ENCODE results near the gene ERCC3. TPM values are rescaled to one million over a fixed set of nuclear protein-coding genes. Genes with fewer than 3 reads are reported as not detected.
"Not testable (repeated sequence)": the region's sequence is repeated elsewhere in the genome, so short reads cannot be mapped to it uniquely, and the experiment has no call there.

Gene ERCC3
- total and polyA plus RNA-seq, 5 donors from 2014 or later = 21.3 to 50.2 (median 25.4) TPM

DNA sequence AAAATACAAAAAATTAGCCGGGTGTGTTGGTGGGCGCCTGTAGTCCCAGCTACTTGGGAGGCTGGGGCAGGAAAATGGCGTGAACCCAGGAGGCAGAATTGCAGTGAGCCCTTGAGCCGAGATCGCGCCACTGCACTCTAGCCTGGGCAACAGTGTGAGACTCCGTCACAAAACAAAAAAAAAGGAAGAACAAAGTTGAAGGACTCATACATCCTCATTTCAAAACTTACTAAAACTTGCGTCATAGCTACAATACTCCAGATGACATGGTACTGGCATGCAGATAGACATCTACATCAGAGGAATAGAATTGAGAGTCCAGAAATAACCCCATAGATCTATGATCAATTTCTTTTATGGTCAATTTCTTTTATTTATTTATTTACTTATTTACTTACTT, 60.2 kb downstream of the ERCC3 start:
- Mint-ChIP-seq H3K9me3 (peaks cover 0 to 17% (median 5%) of the 10 kb centered on the region in 7 donors), H3K4me3 (no peak overlapping the region), H3K27me3 (no peaks in the 10 kb centered on the region), H3K27ac (no peak overlapping the region), H3K4me1 (no peaks in the 10 kb centered on the region), H3K36me3 (peaks cover 4% of the 10 kb centered on the region)
- H3K4me3 ChIP-seq (ENCODE audit: low read depth, low read length) = no peak overlapping the region
- DNase-seq = no peak
- H3K27me3 ChIP-seq (ENCODE audit: control insufficient read depth, insufficient read depth, low read length) = no peaks in the 10 kb centered on the region
- ATAC-seq (ENCODE audit: low read depth in 2 of 2) = no peak
- no peak overlapping the region for H3K27ac ChIP-seq (ENCODE audit: insufficient read depth, low read length, poor library complexity, severe bottlenecking)
- no peaks in the 10 kb centered on the region for H3K36me3 ChIP-seq (ENCODE audit: control insufficient read depth, insufficient read depth, low read length)
- H3K9me3 ChIP-seq (ENCODE audit: control insufficient read depth in 2 of 2, low read length in 2 of 2) = no peaks in the 10 kb centered on the region
- H3K4me1 ChIP-seq (ENCODE audit: control insufficient read depth, insufficient read depth, low read length, poor library complexity, severe bottlenecking) = no peaks in the 10 kb centered on the region

DNA sequence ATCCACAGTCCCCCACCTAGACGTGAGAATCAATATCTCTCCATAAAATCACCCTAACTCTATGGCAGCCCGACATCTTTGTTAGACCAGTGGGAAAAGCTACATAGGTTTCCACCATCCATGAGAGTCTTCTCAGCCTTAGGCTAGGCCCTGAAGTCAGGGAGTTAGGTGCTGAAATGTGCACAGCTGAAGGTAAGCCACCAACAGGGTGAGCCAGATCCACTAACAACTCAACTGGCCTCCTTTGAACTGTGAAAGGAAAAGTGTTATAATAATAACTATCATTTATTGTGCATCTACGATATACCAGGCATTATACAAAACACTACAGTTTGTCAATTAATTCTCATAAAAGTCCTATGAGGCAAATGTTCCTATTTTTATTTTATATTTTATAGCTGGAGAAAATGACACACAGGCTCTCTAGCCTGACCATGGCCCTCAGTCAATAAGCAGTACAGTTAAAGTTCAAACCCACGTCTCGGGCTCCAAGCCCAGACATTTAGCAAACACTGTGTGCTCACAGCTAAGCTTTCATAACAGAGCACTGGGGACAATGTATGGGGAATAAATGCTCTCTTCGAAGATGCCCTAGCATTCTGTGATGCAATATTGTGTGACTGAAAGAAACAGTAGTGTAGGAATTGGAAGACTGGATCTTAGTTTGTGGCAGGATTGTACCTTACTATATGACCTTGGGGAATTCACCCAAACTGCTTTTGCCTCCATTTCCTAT, 62.6 kb downstream of the ERCC3 start:
- peaks cover 0 to 21% (median 4%) of the 10 kb centered on the region in 7 donors for H3K9me3 Mint-ChIP-seq

GRCh38 chr2:127229555-127229954, 64.4 kb downstream of the ERCC3 start:
- H3K4me1 Mint-ChIP-seq = no peaks in the 10 kb centered on the region
- Histone ChIP-seq H3K4me3 (ENCODE audit: low read depth, low read length) (no peak overlapping the region), H3K27me3 (ENCODE audit: control insufficient read depth, insufficient read depth, low read length) (peaks cover 5% of the 10 kb centered on the region), H3K27ac (ENCODE audit: insufficient read depth, low read length, poor library complexity, severe bottlenecking) (no peak overlapping the region), H3K4me1 (ENCODE audit: control insufficient read depth, insufficient read depth, low read length, poor library complexity, severe bottlenecking) (no peaks in the 10 kb centered on the region), H3K9me3 (ENCODE audit: control insufficient read depth in 2 of 2, low read length in 2 of 2) (no peaks in the 10 kb centered on the region), H3K36me3 (ENCODE audit: control insufficient read depth, insufficient read depth, low read length) (no peaks in the 10 kb centered on the region)
- peaks cover 0 to 21% (median 4%) of the 10 kb centered on the region in 7 donors for H3K9me3 Mint-ChIP-seq
- peaks cover 20% of the 10 kb centered on the region for H3K27me3 Mint-ChIP-seq
- no peak overlapping the region for H3K27ac Mint-ChIP-seq
- DNase-seq (no peak), ATAC-seq (ENCODE audit: low read depth in 2 of 2) (no peak)
- H3K4me3 Mint-ChIP-seq = no peak overlapping the region
- peaks cover 4% of the 10 kb centered on the region for H3K36me3 Mint-ChIP-seq

More for the DNA sequence above, 62.6 kb downstream of the ERCC3 start:
- Histone ChIP-seq H3K4me3 (ENCODE audit: low read depth, low read length) (no peak overlapping the region), H3K4me1 (ENCODE audit: control insufficient read depth, insufficient read depth, low read length, poor library complexity, severe bottlenecking) (no peaks in the 10 kb centered on the region), H3K27me3 (ENCODE audit: control insufficient read depth, insufficient read depth, low read length) (peaks cover 4% of the 10 kb centered on the region), H3K27ac (ENCODE audit: insufficient read depth, low read length, poor library complexity, severe bottlenecking) (no peak overlapping the region), H3K9me3 (ENCODE audit: control insufficient read depth in 2 of 2, low read length in 2 of 2) (no peaks in the 10 kb centered on the region), H3K36me3 (ENCODE audit: control insufficient read depth, insufficient read depth, low read length) (no peaks in the 10 kb centered on the region)
- Mint-ChIP-seq H3K4me1 (no peaks in the 10 kb centered on the region), H3K4me3 (no peak overlapping the region), H3K27ac (no peak overlapping the region), H3K36me3 (peaks cover 4% of the 10 kb centered on the region), H3K27me3 (peaks cover 5% of the 10 kb centered on the region)
- DNase-seq (no peak), ATAC-seq (ENCODE audit: low read depth in 2 of 2) (no peak)

DNA sequence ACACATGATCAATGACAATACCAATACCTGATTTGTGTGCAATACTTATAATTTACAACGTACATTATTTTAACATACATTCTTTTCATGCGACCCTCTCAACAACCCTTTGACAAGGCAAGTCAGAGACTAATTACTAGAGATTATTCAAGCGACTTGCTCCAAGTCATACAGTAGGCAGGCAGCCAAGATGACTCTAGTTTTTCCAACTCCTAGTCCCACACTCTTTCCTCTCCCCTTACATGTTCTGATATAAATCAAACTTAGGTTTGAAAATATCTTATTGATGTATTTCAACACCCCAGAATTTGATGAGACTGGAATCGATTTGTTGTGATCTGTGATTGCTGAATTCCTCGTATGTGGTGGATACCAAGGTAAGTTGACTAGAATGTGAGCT, 65.8 kb downstream of the ERCC3 start:
- H3K36me3 Mint-ChIP-seq = peaks cover 4% of the 10 kb centered on the region

GRCh38 chr2:127227264-127227660, 66.7 kb downstream of the ERCC3 start:
- ATAC-seq (ENCODE audit: low read depth in 2 of 2); H3K36me3 ChIP-seq (ENCODE audit: control insufficient read depth, insufficient read depth, low read length); DNase-seq; H3K4me3 ChIP-seq (ENCODE audit: low read depth, low read length); H3K27ac Mint-ChIP-seq; H3K9me3 ChIP-seq (ENCODE audit: control insufficient read depth in 2 of 2, low read length in 2 of 2); H3K4me1 Mint-ChIP-seq; H3K27ac ChIP-seq (ENCODE audit: insufficient read depth, low read length, poor library complexity, severe bottlenecking); H3K4me1 ChIP-seq (ENCODE audit: control insufficient read depth, insufficient read depth, low read length, poor library complexity, severe bottlenecking); H3K36me3 Mint-ChIP-seq; H3K4me3 Mint-ChIP-seq: not testable (repeated sequence)
- peaks cover 37% of the 10 kb centered on the region for H3K27me3 Mint-ChIP-seq
- peaks cover 0 to 21% (median 4%) of the 10 kb centered on the region in 7 donors for H3K9me3 Mint-ChIP-seq
- H3K27me3 ChIP-seq (ENCODE audit: control insufficient read depth, insufficient read depth, low read length) = peaks cover 12% of the 10 kb centered on the region

More for the DNA sequence above, 65.8 kb downstream of the ERCC3 start:
- H3K9me3 ChIP-seq (ENCODE audit: control insufficient read depth in 2 of 2, low read length in 2 of 2) = no peaks in the 10 kb centered on the region
- DNase-seq = no peak
- Mint-ChIP-seq H3K27me3 (peaks cover 33% of the 10 kb centered on the region), H3K4me1 (no peaks in the 10 kb centered on the region), H3K4me3 (no peak overlapping the region), H3K9me3 (peaks cover 0 to 21% (median 4%) of the 10 kb centered on the region in 7 donors), H3K27ac (no peak overlapping the region)
- H3K27me3 ChIP-seq (ENCODE audit: control insufficient read depth, insufficient read depth, low read length) = peaks cover 11% of the 10 kb centered on the region
- H3K36me3 ChIP-seq (ENCODE audit: control insufficient read depth, insufficient read depth, low read length) = no peaks in the 10 kb centered on the region
- no peak overlapping the region for H3K27ac ChIP-seq (ENCODE audit: insufficient read depth, low read length, poor library complexity, severe bottlenecking)
- no peak overlapping the region for H3K4me3 ChIP-seq (ENCODE audit: low read depth, low read length)
- H3K4me1 ChIP-seq (ENCODE audit: control insufficient read depth, insufficient read depth, low read length, poor library complexity, severe bottlenecking) = no peaks in the 10 kb centered on the region
- ATAC-seq (ENCODE audit: low read depth in 2 of 2) = no peak

DNA sequence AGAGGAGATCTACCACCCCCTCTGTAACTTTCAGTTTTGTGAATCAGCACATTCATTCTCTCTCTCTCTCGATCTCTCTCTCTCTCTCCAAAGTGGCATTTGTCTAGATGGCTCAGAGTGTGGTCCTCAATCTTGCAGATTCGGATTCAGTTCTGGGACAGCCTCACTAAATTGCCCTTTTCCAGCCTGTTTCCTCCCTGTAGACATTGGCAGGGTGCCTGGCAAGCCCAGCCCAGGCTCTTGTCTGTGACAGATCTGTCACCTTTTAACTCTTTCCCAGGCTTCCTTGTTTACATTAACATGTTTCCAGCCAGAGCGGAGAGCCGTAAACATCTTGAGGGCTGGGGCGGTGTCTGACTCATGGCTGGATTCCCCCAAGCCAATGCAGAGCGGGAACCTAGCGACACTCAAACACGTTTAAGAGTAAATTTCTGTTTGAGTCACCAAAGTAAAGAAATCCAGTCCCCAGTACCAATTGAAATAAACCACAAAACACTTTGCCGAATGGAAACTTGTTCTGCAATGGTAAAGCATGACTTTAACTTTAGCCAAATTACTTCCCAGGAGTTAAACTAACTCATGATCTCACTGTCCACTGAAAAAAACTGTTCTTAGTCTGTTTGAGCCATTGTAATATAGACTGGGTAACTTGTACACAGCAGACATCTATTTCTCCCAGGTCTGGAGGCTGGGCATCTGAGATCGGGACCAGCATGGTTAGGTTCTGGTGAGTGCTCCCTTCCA, 67.3 kb downstream of the ERCC3 start:
- Histone ChIP-seq H3K36me3 (ENCODE audit: control insufficient read depth, insufficient read depth, low read length) (no peaks in the 10 kb centered on the region), H3K27me3 (ENCODE audit: control insufficient read depth, insufficient read depth, low read length) (peaks cover 12% of the 10 kb centered on the region), H3K27ac (ENCODE audit: insufficient read depth, low read length, poor library complexity, severe bottlenecking) (no peak overlapping the region), H3K4me1 (ENCODE audit: control insufficient read depth, insufficient read depth, low read length, poor library complexity, severe bottlenecking) (no peaks in the 10 kb centered on the region), H3K4me3 (ENCODE audit: low read depth, low read length) (no peak overlapping the region), H3K9me3 (ENCODE audit: control insufficient read depth in 2 of 2, low read length in 2 of 2) (no peaks in the 10 kb centered on the region)
- H3K4me1 Mint-ChIP-seq = no peaks in the 10 kb centered on the region
- ATAC-seq (ENCODE audit: low read depth in 2 of 2) = no peak
- peaks cover 39% of the 10 kb centered on the region for H3K27me3 Mint-ChIP-seq
- peaks cover 0 to 21% (median 4%) of the 10 kb centered on the region in 7 donors for H3K9me3 Mint-ChIP-seq
- DNase-seq = peak in 1 of 3 donors; percentile 7
- H3K4me3 Mint-ChIP-seq = no peak overlapping the region
- H3K36me3 Mint-ChIP-seq = peaks cover 4% of the 10 kb centered on the region
- no peak overlapping the region for H3K27ac Mint-ChIP-seq

DNA sequence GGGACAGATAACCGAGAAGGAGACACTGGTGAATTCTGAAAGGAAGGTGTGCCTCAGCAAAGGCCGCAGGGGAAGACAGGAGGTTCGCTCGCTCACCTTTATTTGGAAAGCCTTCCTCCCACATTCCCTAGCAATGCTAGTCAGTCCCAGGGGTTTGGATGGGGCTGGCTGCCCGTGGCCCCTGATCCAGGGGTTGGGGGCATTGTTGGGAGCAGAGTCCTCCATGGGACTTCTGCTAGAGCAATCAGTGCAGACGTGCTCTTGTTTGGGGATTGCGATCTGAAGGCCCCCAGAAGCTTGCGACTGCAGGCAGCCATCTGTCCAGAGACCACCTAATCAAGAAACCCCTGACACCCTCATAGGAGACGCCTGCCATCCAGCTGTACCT, 67.8 kb downstream of the ERCC3 start:
- Histone ChIP-seq H3K27me3 (ENCODE audit: control insufficient read depth, insufficient read depth, low read length) (peaks cover 12% of the 10 kb centered on the region), H3K4me3 (ENCODE audit: low read depth, low read length) (no peak overlapping the region), H3K27ac (ENCODE audit: insufficient read depth, low read length, poor library complexity, severe bottlenecking) (no peak overlapping the region), H3K36me3 (ENCODE audit: control insufficient read depth, insufficient read depth, low read length) (no peaks in the 10 kb centered on the region), H3K4me1 (ENCODE audit: control insufficient read depth, insufficient read depth, low read length, poor library complexity, severe bottlenecking) (no peaks in the 10 kb centered on the region), H3K9me3 (ENCODE audit: control insufficient read depth in 2 of 2, low read length in 2 of 2) (no peaks in the 10 kb centered on the region)
- peaks cover 40% of the 10 kb centered on the region for H3K27me3 Mint-ChIP-seq
- H3K27ac Mint-ChIP-seq = no peak overlapping the region
- H3K36me3 Mint-ChIP-seq = peaks cover 4% of the 10 kb centered on the region
- H3K4me3 Mint-ChIP-seq = no peak overlapping the region
- H3K4me1 Mint-ChIP-seq = no peaks in the 10 kb centered on the region
- H3K9me3 Mint-ChIP-seq = peaks cover 0 to 21% (median 4%) of the 10 kb centered on the region in 7 donors
- no peak for DNase-seq
- ATAC-seq (ENCODE audit: low read depth in 2 of 2) = no peak
